Trophoblast cell (in vitro differentiated cells and primary cell): ENCODE data around the gene EHD3.

Experiments used
- DNase-seq, 2 donors: peaks; one replicate each; pipeline ENCODE4 v3.0.0-alpha.2; 2016
- H2AFZ ChIP-seq: 2 replicates; pipeline ENCODE4 v1.6.1; 2013; ENCODE audit warnings: low read length, moderate library complexity, mild to moderate bottlenecking; ENCODE audit not compliant: insufficient read depth, poor library complexity
- H2AK5ac ChIP-seq: 2 replicates; pipeline ENCODE4 v1.6.1; 2013; ENCODE audit warnings: mild to moderate bottlenecking, low read length
- H2BK120ac ChIP-seq: 2 replicates; pipeline ENCODE4 v1.6.1; 2013; ENCODE audit warnings: low read length, mild to moderate bottlenecking, moderate library complexity; ENCODE audit not compliant: insufficient read depth, poor library complexity
- H2BK12ac ChIP-seq: 2 replicates; pipeline ENCODE4 v1.6.1; 2013; ENCODE audit warnings: mild to moderate bottlenecking, low read length, moderate library complexity
- H2BK5ac ChIP-seq: 2 replicates; pipeline ENCODE4 v1.6.1; 2013; ENCODE audit warnings: low read length, low read depth, moderate library complexity, mild to moderate bottlenecking; ENCODE audit not compliant: poor library complexity
- H3K14ac ChIP-seq: 2 replicates; pipeline ENCODE4 v1.6.1; 2013; ENCODE audit warnings: mild to moderate bottlenecking, low read length
- H3K18ac ChIP-seq: 2 replicates; pipeline ENCODE4 v1.6.1; 2013; ENCODE audit warnings: mild to moderate bottlenecking, low read length
- H3K23ac ChIP-seq: 2 replicates; pipeline ENCODE4 v1.6.1; 2013; ENCODE audit warnings: low read length
- H3K27ac ChIP-seq: 2 replicates; pipeline ENCODE4 v1.5.1; 2013; ENCODE audit warnings: low read depth, mild to moderate bottlenecking, inconsistent platforms, low read length, moderate library complexity
- H3K27me3 ChIP-seq: 2 replicates; pipeline ENCODE4 v1.6.1; 2013; ENCODE audit warnings: inconsistent platforms, mild to moderate bottlenecking, low read length, moderate library complexity; ENCODE audit not compliant: insufficient read depth
- H3K36me3 ChIP-seq, 2 experiments: 1 replicate in 1 of 2; 2 replicates in 1 of 2; pipeline ENCODE4 v1.6.1; 2013; ENCODE audit warnings: low read length in 2 of 2, mild to moderate bottlenecking in 2 of 2, moderate library complexity in 1 of 2; ENCODE audit not compliant: insufficient read depth in 2 of 2, control insufficient read depth in 1 of 2
- H3K4ac ChIP-seq: 2 replicates; pipeline ENCODE4 v1.6.1; 2013; ENCODE audit warnings: low read depth, mild to moderate bottlenecking, low read length, moderate library complexity
- H3K4me1 ChIP-seq, 2 experiments: 1 replicate in 1 of 2; 2 replicates in 1 of 2; pipeline ENCODE4 v1.6.1; 2013; ENCODE audit warnings: low read length in 2 of 2, mild to moderate bottlenecking in 2 of 2, moderate library complexity in 1 of 2; ENCODE audit not compliant: insufficient read depth in 2 of 2, control insufficient read depth in 1 of 2
- H3K4me2 ChIP-seq: 2 replicates; pipeline ENCODE4 v1.6.1; 2013; ENCODE audit warnings: inconsistent platforms, mild to moderate bottlenecking, low read length, moderate library complexity
- H3K4me3 ChIP-seq: 2 replicates; pipeline ENCODE4 v1.5.1; 2013; ENCODE audit warnings: mild to moderate bottlenecking, low read depth, low read length, inconsistent platforms
- H3K79me1 ChIP-seq: one replicate; pipeline ENCODE4 v1.6.1; 2013; ENCODE audit warnings: low read length
- H3K79me2 ChIP-seq: 2 replicates; pipeline ENCODE4 v1.6.1; 2013; ENCODE audit warnings: low read length, mild to moderate bottlenecking; ENCODE audit not compliant: control insufficient read depth, insufficient read depth, poor library complexity
- H3K9ac ChIP-seq: 2 replicates; pipeline ENCODE4 v1.6.1; 2013; ENCODE audit warnings: mild to moderate bottlenecking, low read length
- H3K9me3 ChIP-seq: 2 replicates; pipeline ENCODE4 v1.6.1; 2013; ENCODE audit warnings: low read depth, mild to moderate bottlenecking, control low read depth, inconsistent platforms, low read length; ENCODE audit not compliant: insufficient read depth
- H4K12ac ChIP-seq: 2 replicates; pipeline ENCODE4 v1.6.1; 2013; ENCODE audit warnings: low read depth, mild to moderate bottlenecking, low read length, moderate library complexity
- H4K8ac ChIP-seq: 2 replicates; pipeline ENCODE4 v1.6.1; 2013; ENCODE audit warnings: low read depth, mild to moderate bottlenecking, low read length, moderate library complexity
- H4K91ac ChIP-seq: one replicate; pipeline ENCODE4 v1.6.1; 2013; ENCODE audit warnings: low read depth, mild to moderate bottlenecking, low read length, moderate library complexity
- WGBS: extraction: QIAGEN DNeasy Blood & Tissue Kit; methylation state at CpG from one replicate; pipeline ENCODE4 v1.1.7; 2013; ENCODE audit warnings: missing lambda C conversion rate; ENCODE audit not compliant: insufficient read length, insufficient coverage; ENCODE audit errors: extremely low coverage; 5-methylcytosine and 5-hydroxymethylcytosine counted together

Gene EHD3

GRCh38 chr2:31241625-31242270 is 7.8 kb downstream of the EHD3 start:
- H3K9ac ChIP-seq: no peak overlapping the region
- no CpG with 5 or more reads among the region's 10 CpGs for WGBS

GRCh38 chr2:31243053-31243452 is 9.1 kb downstream of the EHD3 start:
- no peak overlapping the region for H3K27ac ChIP-seq
- no peak overlapping the region for H3K4me2 ChIP-seq
- no peaks in the 10 kb centered on the region for H3K27me3 ChIP-seq
- H3K23ac ChIP-seq: no peak overlapping the region
- H3K36me3 ChIP-seq: peaks cover 4 to 17% of the 10 kb centered on the region in 2 experiments
- no peak overlapping the region for H2BK5ac ChIP-seq
- H4K12ac ChIP-seq: no peak overlapping the region
- no peak overlapping the region for H2BK12ac ChIP-seq
- H3K79me2 ChIP-seq: no peaks in the 10 kb centered on the region
- no peak overlapping the region for H4K91ac ChIP-seq
- H4K8ac ChIP-seq: no peak overlapping the region
- H3K4ac ChIP-seq: no peak overlapping the region
- H3K4me1 ChIP-seq: peaks cover 21 to 25% of the 10 kb centered on the region in 2 experiments
- DNase-seq: no peak
- no peak overlapping the region for H3K18ac ChIP-seq
- no peak overlapping the region for H3K4me3 ChIP-seq
- no peak overlapping the region for H3K9ac ChIP-seq
- no CpG with 5 or more reads among the region's 5 CpGs for WGBS
- H2AK5ac ChIP-seq: no peak overlapping the region
- no peak overlapping the region for H2AFZ ChIP-seq
- H3K14ac ChIP-seq: no peak overlapping the region
- peaks cover 9% of the 10 kb centered on the region for H3K79me1 ChIP-seq
- no peaks in the 10 kb centered on the region for H3K9me3 ChIP-seq
- H2BK120ac ChIP-seq: no peak overlapping the region

More at GRCh38 chr2:31241625-31242270, 7.8 kb downstream of the EHD3 start:
- Histone ChIP-seq H2AFZ (no peak overlapping the region), H3K4me1 (peaks cover 20 to 21% of the 10 kb centered on the region in 2 experiments), H4K91ac (no peak overlapping the region), H4K12ac (no peak overlapping the region), H2BK5ac (no peak overlapping the region), H3K4me3 (no peak overlapping the region), H4K8ac (no peak overlapping the region), H3K27ac (no peak overlapping the region), H3K18ac (no peak overlapping the region), H3K9me3 (no peaks in the 10 kb centered on the region), H2BK120ac (no peak overlapping the region), H3K27me3 (no peaks in the 10 kb centered on the region), H3K4me2 (no peak overlapping the region), H3K36me3 (peaks cover 4 to 14% of the 10 kb centered on the region in 2 experiments), H3K23ac (no peak overlapping the region), H2AK5ac (no peak overlapping the region), H2BK12ac (no peak overlapping the region), H3K4ac (no peak overlapping the region), H3K79me1 (peaks cover 9% of the 10 kb centered on the region), H3K79me2 (no peaks in the 10 kb centered on the region), H3K14ac (no peak overlapping the region)
- no peak for DNase-seq

GRCh38 chr2:31244101-31244500 is 10.1 kb downstream of the EHD3 start:
- Histone ChIP-seq H3K9me3 (no peaks in the 10 kb centered on the region), H3K4me1 (peaks cover 13 to 19% of the 10 kb centered on the region in 2 experiments), H2BK5ac (no peak overlapping the region), H2BK120ac (no peak overlapping the region), H4K8ac (no peak overlapping the region), H3K23ac (no peak overlapping the region), H3K27me3 (no peaks in the 10 kb centered on the region), H3K4me3 (no peak overlapping the region), H3K79me1 (peaks cover 5% of the 10 kb centered on the region), H3K18ac (no peak overlapping the region), H2BK12ac (no peak overlapping the region), H4K12ac (no peak overlapping the region), H3K14ac (no peak overlapping the region), H3K4ac (no peak overlapping the region), H3K36me3 (peaks cover 10 to 24% of the 10 kb centered on the region in 2 experiments), H2AK5ac (no peak overlapping the region), H4K91ac (no peak overlapping the region), H3K27ac (no peak overlapping the region), H3K79me2 (no peaks in the 10 kb centered on the region), H3K4me2 (no peak overlapping the region), H2AFZ (no peak overlapping the region), H3K9ac (no peak overlapping the region)
- DNase-seq: no peak
- no CpG with 5 or more reads among the region's 10 CpGs for WGBS

- WGBS: no CpG with 5 or more reads among the region's 3 CpGs
- Histone ChIP-seq H3K9ac (no peak overlapping the region), H3K4me1 (peaks cover 0 to 7% of the 10 kb centered on the region in 2 experiments), H3K4ac (no peak overlapping the region), H3K18ac (no peak overlapping the region), H2BK12ac (no peak overlapping the region), H3K36me3 (peaks cover 19 to 34% of the 10 kb centered on the region in 2 experiments), H4K91ac (no peak overlapping the region), H2AK5ac (no peak overlapping the region), H2AFZ (no peak overlapping the region), H3K23ac (no peak overlapping the region), H4K12ac (no peak overlapping the region), H3K79me2 (no peaks in the 10 kb centered on the region), H4K8ac (no peak overlapping the region), H3K27me3 (no peaks in the 10 kb centered on the region), H3K4me3 (no peak overlapping the region), H3K9me3 (no peaks in the 10 kb centered on the region), H3K79me1 (no peaks in the 10 kb centered on the region), H3K27ac (no peak overlapping the region), H3K14ac (no peak overlapping the region), H3K4me2 (no peak overlapping the region), H2BK120ac (no peak overlapping the region), H2BK5ac (no peak overlapping the region)
- DNase-seq: no peak
Measured at GRCh38 chr2:31246184-31246852, 12.4 kb downstream of the EHD3 start.
